Inflammatory macrophage treated with lipopolysaccharide for 1 hour (primary cell): ENCODE measurements around the gene GDA.
A peak's percentile ranks its signal among the peaks of the same experiment; 100 is the strongest.
"Not testable (repeated sequence)": the region's sequence is repeated elsewhere in the genome, so short reads cannot be mapped to it uniquely, and the experiment has no call there.

Experiments
- DNase-seq, 2 donors: peaks; one replicate each; pipeline ENCODE4 v3.0.0-alpha.2; 2020 to 2022

Gene GDA

DNA sequence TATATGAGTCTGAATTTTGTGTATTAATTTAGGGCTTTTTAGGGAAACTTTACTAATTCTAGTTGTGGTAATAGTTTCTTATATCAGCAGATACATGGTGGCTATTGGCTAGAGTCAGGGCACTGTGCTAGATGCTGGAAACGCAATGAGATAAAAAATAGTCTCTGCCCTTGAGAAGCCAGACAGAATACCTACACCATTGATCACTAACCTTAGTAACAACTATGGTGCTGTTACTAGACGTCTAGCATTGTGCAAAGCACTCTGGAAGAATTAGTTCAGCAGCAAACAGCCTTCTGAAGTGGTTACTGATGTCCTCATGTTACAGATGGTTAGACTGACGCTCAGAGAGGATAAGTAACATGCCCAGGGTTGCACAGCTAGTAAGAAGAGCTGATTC, 61.8 kb downstream of the GDA start:
- no peak for DNase-seq

DNA sequence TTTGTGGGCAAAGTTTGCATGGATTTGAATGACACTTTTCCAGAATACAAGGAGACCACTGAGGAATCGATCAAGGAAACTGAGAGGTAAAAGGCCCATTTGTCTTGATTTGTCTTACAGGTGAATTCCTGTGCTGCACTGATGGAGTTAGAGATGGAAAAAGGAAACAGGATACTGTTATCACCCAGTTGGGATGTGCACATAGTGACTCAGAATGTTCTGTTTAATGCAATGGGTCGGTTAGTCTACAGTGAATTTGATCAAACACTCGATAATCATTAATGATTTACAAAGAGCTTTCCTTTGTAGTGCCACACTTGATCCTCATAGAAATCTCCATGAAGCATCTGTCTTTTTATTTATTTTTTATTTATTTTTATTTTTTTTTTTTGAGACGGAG, 64.7 kb downstream of the GDA start:
- DNase-seq: no peak

GRCh38 chr9:72217306-72217842, 68.1 kb downstream of the GDA start:
- DNase-seq: no peak

- DNase-seq: no peak
Observed at GRCh38 chr9:72220589-72220988, 71.3 kb downstream of the GDA start.

- no peak for DNase-seq
Observed at GRCh38 chr9:72226146-72226812, 77.0 kb downstream of the GDA start.

DNA sequence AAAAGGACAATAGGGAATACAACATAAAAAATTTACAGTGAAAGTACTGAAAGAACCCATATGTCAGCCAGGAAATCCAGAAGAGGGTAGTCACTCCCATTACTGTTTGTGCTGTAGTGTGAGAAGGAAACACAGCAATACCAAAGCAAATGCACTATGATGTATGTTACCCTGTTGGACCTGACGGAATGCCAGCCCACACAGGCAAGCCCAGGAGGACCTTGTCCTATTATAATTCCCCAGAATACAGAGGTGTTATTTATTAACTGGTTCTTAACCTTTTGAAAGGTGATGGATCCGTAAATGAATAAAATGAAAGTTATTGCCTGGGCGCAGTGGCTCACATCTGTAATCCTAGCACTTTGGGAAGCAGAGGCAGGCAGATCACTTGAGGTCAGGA, 79.0 kb downstream of the GDA start:
- DNase-seq: no peak

DNA sequence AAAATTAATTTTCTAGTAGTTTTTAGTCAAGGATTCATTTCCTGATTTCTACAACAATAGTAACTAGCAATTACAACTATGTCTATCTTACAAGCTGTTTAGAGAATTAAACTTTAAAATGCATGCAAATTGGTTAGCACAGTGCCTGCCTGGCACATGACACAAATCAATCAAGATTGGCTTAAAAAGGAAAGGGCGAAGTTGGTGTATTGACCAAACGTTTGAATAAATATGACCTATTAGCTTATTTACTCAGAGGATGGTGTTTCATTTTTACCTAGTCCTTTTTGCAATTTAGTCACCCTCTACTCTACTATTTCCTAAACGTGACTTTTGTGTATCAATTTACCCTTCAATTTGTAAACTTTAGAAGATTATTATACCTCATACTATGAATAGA, 83.5 kb downstream of the GDA start:
- DNase-seq: no peak

- DNase-seq: no peak
Observed at GRCh38 chr9:72247549-72247948, 98.3 kb downstream of the GDA start.

GRCh38 chr9:72251589-72251988, 102.3 kb downstream of the GDA start:
- no peak for DNase-seq

DNA sequence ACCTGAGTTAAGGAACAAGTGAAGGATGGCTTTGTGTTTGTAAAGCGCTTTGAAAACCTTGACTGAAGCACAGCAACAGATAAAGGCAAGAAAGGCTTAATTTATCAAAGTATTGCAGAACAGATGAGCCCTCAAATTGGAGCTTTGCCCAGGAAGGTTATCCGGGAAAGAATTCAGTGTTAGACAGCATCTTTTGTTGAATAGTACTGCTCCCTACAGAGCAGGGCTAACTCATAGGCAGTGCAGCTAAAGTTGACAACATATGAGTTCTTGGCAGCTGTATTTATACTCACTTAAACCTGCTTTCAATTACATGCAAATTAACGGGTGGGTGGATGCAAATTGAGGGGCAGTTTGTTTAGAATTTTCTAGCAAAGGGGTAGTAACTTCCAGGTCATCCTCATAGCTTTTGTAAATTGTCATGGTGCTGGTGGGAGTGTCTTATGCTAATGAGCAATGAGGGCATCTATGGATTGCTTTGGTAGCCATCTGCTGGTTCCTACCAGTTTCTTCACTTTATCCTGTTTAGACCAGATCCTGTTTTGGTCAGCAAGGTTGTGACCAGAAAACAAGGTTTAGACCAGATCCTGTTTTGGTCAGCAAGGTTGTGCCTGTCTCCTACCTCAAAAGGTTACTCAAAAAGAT, 105.8 kb downstream of the GDA start:
- no peak for DNase-seq

DNA sequence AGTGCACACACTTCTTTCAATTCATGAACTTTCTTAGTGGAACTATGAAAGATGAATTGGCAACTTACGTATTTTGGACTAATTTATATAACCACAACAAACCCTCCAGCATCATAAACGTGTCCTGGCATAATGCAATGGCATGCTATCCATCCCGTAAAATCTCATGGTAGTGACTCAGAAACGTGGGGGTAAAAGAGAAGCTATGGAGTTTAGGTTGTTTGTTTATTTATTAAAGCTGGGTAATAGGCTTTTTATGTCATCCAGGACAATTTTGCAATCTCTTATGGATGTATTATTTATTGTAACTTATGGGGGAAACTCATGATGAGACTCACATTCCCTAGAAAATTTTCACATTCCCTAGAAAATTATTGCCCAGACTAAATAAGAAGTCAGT, 106.3 kb downstream of the GDA start:
- no peak for DNase-seq

DNA sequence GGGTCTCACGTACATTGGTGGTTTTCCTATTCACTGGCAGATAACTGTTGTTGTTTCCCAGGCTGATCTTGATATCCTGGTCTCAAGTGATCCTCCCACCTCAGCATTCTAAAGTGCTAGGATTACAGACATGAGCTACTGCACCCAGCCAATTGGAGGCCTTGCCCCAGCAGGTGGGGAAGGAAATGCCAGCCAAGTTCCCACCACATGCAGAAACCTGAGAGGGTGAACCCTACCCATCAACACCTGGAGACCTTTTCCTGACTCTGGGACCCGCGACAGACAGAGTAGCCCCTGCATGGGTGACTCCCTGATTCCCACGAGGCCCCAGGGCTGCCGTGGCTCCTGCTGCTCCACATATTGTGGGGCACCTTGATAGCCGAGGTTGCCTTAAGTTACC, 107.7 kb downstream of the GDA start:
- no peak for DNase-seq

DNA sequence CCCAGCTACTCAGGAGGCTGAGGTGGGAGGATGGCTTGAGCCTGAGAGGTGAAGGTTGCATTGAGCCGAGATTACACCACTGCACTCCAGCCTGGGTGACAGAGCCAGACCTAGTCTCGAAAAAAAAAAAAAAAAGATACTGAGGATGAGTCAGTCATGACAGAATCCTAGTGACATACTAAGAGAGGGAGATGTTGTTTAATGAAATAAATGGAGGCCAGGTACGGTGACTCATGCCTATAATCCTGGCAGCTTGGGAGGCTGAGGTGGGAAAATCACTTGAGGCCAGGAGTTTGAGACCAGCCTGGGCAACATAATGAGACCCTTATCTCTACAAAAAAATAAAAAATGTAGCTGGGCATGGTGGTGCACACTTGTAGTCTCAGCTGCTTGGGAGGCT, 108.6 kb downstream of the GDA start:
- DNase-seq: no peak

GRCh38 chr9:72262063-72262462, 112.8 kb downstream of the GDA start:
- no peak for DNase-seq

GRCh38 chr9:72263572-72263971, 114.3 kb downstream of the GDA start:
- DNase-seq: no peak

DNA sequence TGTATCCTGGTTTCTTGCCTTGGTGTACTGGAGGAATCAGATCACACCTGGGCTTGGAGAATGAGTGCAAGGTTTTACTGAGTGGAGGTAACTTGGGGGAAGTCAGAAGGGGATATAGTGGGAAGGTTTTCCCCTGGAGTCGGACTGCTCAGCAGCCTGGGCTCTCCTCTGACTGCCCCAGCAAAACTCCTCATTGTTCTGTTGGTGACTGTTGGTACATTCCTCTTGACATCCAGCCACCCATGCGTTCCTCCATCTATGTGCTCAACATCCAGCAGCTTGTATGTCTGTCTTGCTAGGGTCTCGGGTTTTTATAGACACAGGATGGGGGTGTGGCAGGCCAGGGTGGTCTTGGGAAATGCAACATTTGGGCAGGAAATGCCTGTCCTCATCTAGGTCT, 119.7 kb downstream of the GDA start:
- DNase-seq: no peak

DNA sequence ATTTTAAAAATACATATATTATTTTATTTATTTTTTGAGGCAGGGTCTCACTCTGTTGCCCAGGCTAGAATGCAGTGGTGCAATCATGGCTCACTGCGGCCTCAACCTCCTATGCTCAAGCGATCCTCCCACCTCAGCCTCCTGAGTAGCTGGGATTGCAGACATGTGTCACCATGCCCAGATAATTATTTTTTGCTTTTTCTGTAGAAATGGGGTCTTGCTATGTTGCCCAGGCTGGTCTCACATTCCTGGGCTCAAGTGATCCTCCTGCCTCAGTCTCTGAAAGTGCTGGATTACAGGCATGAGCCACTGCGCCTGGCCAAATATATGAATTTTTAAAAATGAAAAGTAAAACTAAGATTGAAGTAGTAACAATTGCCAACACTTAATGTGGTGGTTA, 121.1 kb downstream of the GDA start:
- not testable (repeated sequence) for DNase-seq

- DNase-seq: peak in 1 of 2 donors; percentile 86
Observed at GRCh38 chr9:72271613-72272478, 122.6 kb downstream of the GDA start.

DNA sequence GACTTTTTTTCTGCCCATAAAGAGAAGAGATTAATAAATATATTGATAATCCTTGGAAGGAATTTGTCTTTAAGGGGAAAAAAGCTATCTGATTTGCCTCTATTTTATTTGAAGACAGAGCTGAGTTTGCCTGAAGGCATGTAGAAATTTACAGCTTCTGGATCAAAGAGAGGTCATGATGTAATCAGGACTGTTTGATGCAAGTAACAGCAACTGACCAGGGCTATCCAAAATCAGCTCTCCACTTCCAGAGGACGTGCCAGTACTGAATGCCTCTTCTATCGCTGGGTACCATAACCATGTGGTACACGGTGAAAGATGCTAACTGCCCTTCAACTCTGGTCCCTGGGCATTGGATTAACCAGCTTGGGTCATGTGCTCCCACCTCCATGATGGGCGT, 125.2 kb downstream of the GDA start:
- DNase-seq: no peak

GRCh38 chr9:72274916-72275315, 125.7 kb downstream of the GDA start:
- DNase-seq: no peak

- no peak for DNase-seq
Observed at GRCh38 chr9:72276429-72276828, 127.2 kb downstream of the GDA start.

- DNase-seq: no peak
Observed at GRCh38 chr9:72278959-72279358, 129.7 kb downstream of the GDA start.

DNA sequence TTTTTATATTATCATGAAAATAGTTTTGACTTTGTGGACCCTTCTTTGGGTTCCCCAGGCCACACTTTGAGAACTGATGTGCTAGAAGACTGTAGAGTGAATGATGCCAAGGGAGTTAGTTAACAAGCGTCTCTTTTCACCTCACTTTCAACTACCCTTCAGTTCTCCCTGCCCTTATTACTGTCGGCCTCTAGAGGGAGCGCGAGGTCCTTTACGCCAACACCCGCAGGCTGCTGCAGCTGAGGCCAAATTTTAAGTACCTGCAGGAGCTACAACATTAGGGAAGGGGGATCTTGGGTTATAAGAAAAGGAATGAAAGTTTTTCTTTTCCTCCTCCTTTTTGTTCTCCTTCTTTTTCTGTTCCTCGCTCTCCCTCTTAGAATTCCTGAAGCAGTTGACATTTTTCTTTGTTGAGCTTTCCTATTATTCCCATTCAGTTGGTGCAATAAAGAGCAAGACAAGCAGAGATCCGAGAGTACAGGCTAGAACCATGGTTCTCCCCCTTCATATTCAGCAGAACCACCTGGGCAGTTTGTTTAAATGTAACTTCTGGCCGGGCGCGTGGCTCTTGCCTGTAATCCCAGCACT, 131.8 kb downstream of the GDA start:
- peak in 1 of 2 donors; percentile 73 for DNase-seq
